Esophagus muscularis mucosa (tissue), 4 donors: ENCODE results near the gene UNC5B.

Source experiments
- CTCF ChIP-seq, 3 experiments: fragments of 200-600 bp in 2 of 3; fragments of 450-650 bp in 1 of 3; sonication (generic) in 2 of 3; IDR thresholded peaks; one replicate each; pipeline ENCODE4 v1.5.1; 2017 to 2019; ENCODE audit warnings: antibody characterized with exemption in 3 of 3, mild to moderate bottlenecking in 2 of 3, moderate library complexity in 1 of 3
- EP300 ChIP-seq: sonication (generic); formaldehyde crosslinking; IDR thresholded peaks from one replicate; pipeline ENCODE4 v1.6.1; 2017; ENCODE audit warnings: antibody characterized with exemption
- POLR2A ChIP-seq: fragments of 450-650 bp; IDR thresholded peaks from one replicate; pipeline ENCODE4 v1.6.1; 2017; ENCODE audit warnings: antibody characterized with exemption, moderate library complexity, mild to moderate bottlenecking, low read depth
- POLR2AphosphoS5 ChIP-seq, 2 donors: sonication (generic); formaldehyde crosslinking; IDR thresholded peaks; one replicate each; pipeline ENCODE4 v1.6.1; 2017; ENCODE audit warnings: antibody characterized with exemption in 2 of 2

GRCh38 chr10:71351628-71352319, 139.4 kb downstream of the UNC5B start:
- TF ChIP-seq CTCF (IDR thresholded peaks at IDR 0.05) (no peak), POLR2A (no peak), POLR2AphosphoS5 (IDR thresholded peaks at IDR 0.05) (no peak), EP300 (no peak)
